LNCaP clone FGC (cell line): ENCODE measurements around the gene GET4.
"Not testable (repeated sequence)": the region's sequence is repeated elsewhere in the genome, so short reads cannot be mapped to it uniquely, and the experiment has no call there.

ENCODE experiments used
- DNase-seq: peaks from one replicate; pipeline ENCODE4 v3.0.0-alpha.2; 2011; ENCODE audit warnings: low read depth
- H3K4me3 ChIP-seq: 2 replicates; pipeline ENCODE4 v1.5.1; 2011; ENCODE audit warnings: mild to moderate bottlenecking, low read depth, low read length, control low read depth
- CTCF ChIP-seq: IDR thresholded peaks from 2 replicates; pipeline ENCODE4 v1.5.1; 2012; ENCODE audit warnings: mild to moderate bottlenecking; ENCODE audit not compliant: control insufficient read depth, insufficient read depth; ENCODE audit errors: extremely low read depth

GET4 gene

GRCh38 chr7:845731-846130 is 30.6 kb upstream of the GET4 start:
- TF ChIP-seq CTCF = no peak
- no peak for DNase-seq
- H3K4me3 ChIP-seq = no peak overlapping the region

- not testable (repeated sequence) for H3K4me3 ChIP-seq, DNase-seq
Measured at GRCh38 chr7:846958-847650, 29.2 kb upstream of the GET4 start.

- not testable (repeated sequence) for DNase-seq, H3K4me3 ChIP-seq
Measured at GRCh38 chr7:847728-848127, 28.6 kb upstream of the GET4 start.

GRCh38 chr7:849145-849544 is 27.2 kb upstream of the GET4 start:
- H3K4me3 ChIP-seq = no peak overlapping the region
- TF ChIP-seq CTCF = no peak
- DNase-seq = no peak

GRCh38 chr7:849781-850180 is 26.6 kb upstream of the GET4 start:
- no peak for DNase-seq
- H3K4me3 ChIP-seq = no peak overlapping the region
- no peak for TF ChIP-seq CTCF

- H3K4me3 ChIP-seq = no peak overlapping the region
- DNase-seq = no peak
- TF ChIP-seq CTCF = no peak
Measured at GRCh38 chr7:851204-851603, 25.1 kb upstream of the GET4 start.

GRCh38 chr7:853366-854117 is 22.8 kb upstream of the GET4 start:
- no peak for TF ChIP-seq CTCF
- H3K4me3 ChIP-seq = no peak overlapping the region
- DNase-seq = no peak
